ENCODE measurements around the gene PRDM13. TPM values are rescaled to one million over a fixed set of nuclear protein-coding genes. Genes with fewer than 3 reads are reported as not detected.

Gene PRDM13
- total and polyA plus RNA-seq, 2 experiments from 2014 or later, result 0.08 to 0.10 TPM

GRCh38 chr6:99589907-99590493, 16.6 kb upstream of the PRDM13 start:
- Mint-ChIP-seq H3K27ac (no peak overlapping the region), H3K36me3 (ENCODE audit: low read depth) (no peaks in the 10 kb centered on the region), H3K4me1 (peaks cover 21% of the 10 kb centered on the region), H3K9me3 (peaks cover 3% of the 10 kb centered on the region; the same call in 1 of the 3 replicates), H3K27me3 (ENCODE audit: insufficient read depth, low read depth, poor library complexity) (peaks cover 89% of the 10 kb centered on the region), H3K4me3 (peak overlapping the region; percentile 78)
- H3K36me3 ChIP-seq (ENCODE audit: insufficient read depth), result no peaks in the 10 kb centered on the region
- peaks cover 17% of the 10 kb centered on the region; the same call in 1 of the 2 replicates for H3F3A ChIP-seq (replicated peaks; ENCODE audit: low read depth)
- no peak for DNase-seq (ENCODE audit: low spot score)
- no peak for ATAC-seq
- peak overlapping the region; percentile 92 for H3K4me2 ChIP-seq
- peaks cover 94% of the 10 kb centered on the region for H3K27me3 ChIP-seq (ENCODE audit: insufficient read depth)
- no peak overlapping the region; the same call in 1 of the 2 replicates for H2AFZ ChIP-seq
- no peaks in the 10 kb centered on the region for H3K9me2 ChIP-seq (ENCODE audit: insufficient read depth)
- peaks cover 22% of the 10 kb centered on the region for H4K20me1 ChIP-seq (replicated peaks; ENCODE audit: insufficient read depth)
- peak overlapping the region; percentile 74; the same call in 1 of the 2 replicates for H3K4me3 ChIP-seq
- no peak overlapping the region for H3K27ac ChIP-seq (ENCODE audit: low read depth)
- TF ChIP-seq STAT1 (IDR thresholded peaks at IDR 0.05; ENCODE audit: unreplicated experiment) (no peak), JUNB (IDR thresholded peaks at IDR 0.05; ENCODE audit: unreplicated experiment) (no peak), ETS1 (IDR thresholded peaks at IDR 0.05) (no peak), ZNF114 (CRISPR knock-in tag; IDR thresholded peaks at IDR 0.05) (no peak), CTCF (conservative IDR thresholded peaks at IDR 0.05; ENCODE audit: low read depth in 2 of 2) (no peak), ZNF331 (CRISPR knock-in tag; IDR thresholded peaks at IDR 0.05; ENCODE audit: low read depth) (no peak), POLR2AphosphoS5 (IDR thresholded peaks at IDR 0.05; ENCODE audit: low read depth) (no peak), ZNF462 (CRISPR knock-in tag; IDR thresholded peaks at IDR 0.05) (no peak), NANOG (IDR thresholded peaks at IDR 0.05; ENCODE audit: borderline replicate concordance) (no peak), CREB1 (CRISPR knock-in tag; IDR thresholded peaks at IDR 0.05; ENCODE audit: low read depth) (no peak), REST (IDR thresholded peaks at IDR 0.05; ENCODE audit: unreplicated experiment) (no peak), EZH2phosphoT487 (IDR thresholded peaks at IDR 0.05; ENCODE audit: unreplicated experiment) (no peak), EZH2 (IDR thresholded peaks at IDR 0.05; ENCODE audit: low read depth, unreplicated experiment) (no peak)
- H3K79me2 ChIP-seq (replicated peaks; ENCODE audit: insufficient read depth), result no peaks in the 10 kb centered on the region
- peaks cover 19% of the 10 kb centered on the region for H3K4me1 ChIP-seq (ENCODE audit: insufficient read depth)
